Activated gamma-delta T cell treated with Interleukin-2 at 50 U/mL for 16 hours (primary cell): ENCODE measurements around the gene MYO6.

ENCODE experiments used
- DNase-seq: peaks from one replicate; pipeline ENCODE4 v3.0.0-alpha.2; 2020

Gene MYO6

GRCh38 chr6:75968143-75968542 is 219.1 kb downstream of the MYO6 start:
- no peak for DNase-seq
